Neural progenitor cell (in vitro differentiated cells): ENCODE data around the gene RIMS1.

Experiments
- CTCF ChIP-seq: fragments of 200-600 bp; sonication (generic); IDR thresholded peaks from 2 replicates; pipeline ENCODE4 v1.5.1; 2017; ENCODE audit warnings: antibody characterized with exemption, mild to moderate bottlenecking
- EZH2 ChIP-seq: fragments of 200-600 bp; sonication (generic); IDR thresholded peaks from 2 replicates; pipeline ENCODE4 v1.6.1; 2017; ENCODE audit warnings: antibody characterized with exemption, mild to moderate bottlenecking, moderate library complexity

GRCh38 chr6:72421387-72421786, 535.0 kb downstream of the RIMS1 start:
- no peak for TF ChIP-seq CTCF
- TF ChIP-seq EZH2 = no peak
